GM19238 (cell line): ENCODE data around the gene GPC5.

Source experiments
- DNase-seq: peaks from one replicate; pipeline ENCODE4 v3.0.0; 2011; ENCODE audit warnings: low spot score; ENCODE audit not compliant: insufficient read length

Gene GPC5

GRCh38 chr13:91592056-91593014 is 193.9 kb downstream of the GPC5 start:
- no peak for DNase-seq

GRCh38 chr13:91593456-91593855 is 195.0 kb downstream of the GPC5 start:
- no peak for DNase-seq

GRCh38 chr13:91594061-91594460 is 195.6 kb downstream of the GPC5 start:
- DNase-seq: no peak

GRCh38 chr13:91595677-91596076 is 197.3 kb downstream of the GPC5 start:
- no peak for DNase-seq

GRCh38 chr13:91596842-91597241 is 198.4 kb downstream of the GPC5 start:
- DNase-seq: no peak

GRCh38 chr13:91598655-91599054 is 200.2 kb downstream of the GPC5 start:
- no peak for DNase-seq

- DNase-seq: no peak
These were observed 202.9 kb downstream of the GPC5 start for GRCh38 chr13:91601273-91601672.

GRCh38 chr13:91601807-91602206 is 203.4 kb downstream of the GPC5 start:
- DNase-seq: no peak

- DNase-seq: no peak
These were observed 210.9 kb downstream of the GPC5 start for GRCh38 chr13:91609353-91609752.

- no peak for DNase-seq
These were observed 219.9 kb downstream of the GPC5 start for GRCh38 chr13:91618315-91618714.

- DNase-seq: no peak
These were observed 222.3 kb downstream of the GPC5 start for GRCh38 chr13:91620670-91621141.

GRCh38 chr13:91621161-91621560 is 222.7 kb downstream of the GPC5 start:
- no peak for DNase-seq

- DNase-seq: no peak
These were observed 223.5 kb downstream of the GPC5 start for GRCh38 chr13:91621963-91622362.

- no peak for DNase-seq
These were observed 224.5 kb downstream of the GPC5 start for GRCh38 chr13:91622778-91623550.

- DNase-seq: no peak
These were observed 229.7 kb downstream of the GPC5 start for GRCh38 chr13:91627952-91628739.

GRCh38 chr13:91630946-91631345 is 232.5 kb downstream of the GPC5 start:
- DNase-seq: no peak

- DNase-seq: no peak
These were observed 233.7 kb downstream of the GPC5 start for GRCh38 chr13:91632086-91632485.

GRCh38 chr13:91639330-91639729 is 240.9 kb downstream of the GPC5 start:
- DNase-seq: no peak

GRCh38 chr13:91643394-91643793 is 245.0 kb downstream of the GPC5 start:
- DNase-seq: no peak

- DNase-seq: no peak
These were observed 246.4 kb downstream of the GPC5 start for GRCh38 chr13:91644806-91645205.

- no peak for DNase-seq
These were observed 249.1 kb downstream of the GPC5 start for GRCh38 chr13:91647361-91647990.
